HUDEP-2 (cell line): ENCODE measurements around the gene TRIP13.

Source experiments
- DNase-seq, 76 experiments: peaks; one replicate each; lab custom pipeline; 2025; ENCODE audit not compliant: unreplicated experiment in 76 of 76; lab: John Stamatoyannopoulos, UW

TRIP13 gene

DNA sequence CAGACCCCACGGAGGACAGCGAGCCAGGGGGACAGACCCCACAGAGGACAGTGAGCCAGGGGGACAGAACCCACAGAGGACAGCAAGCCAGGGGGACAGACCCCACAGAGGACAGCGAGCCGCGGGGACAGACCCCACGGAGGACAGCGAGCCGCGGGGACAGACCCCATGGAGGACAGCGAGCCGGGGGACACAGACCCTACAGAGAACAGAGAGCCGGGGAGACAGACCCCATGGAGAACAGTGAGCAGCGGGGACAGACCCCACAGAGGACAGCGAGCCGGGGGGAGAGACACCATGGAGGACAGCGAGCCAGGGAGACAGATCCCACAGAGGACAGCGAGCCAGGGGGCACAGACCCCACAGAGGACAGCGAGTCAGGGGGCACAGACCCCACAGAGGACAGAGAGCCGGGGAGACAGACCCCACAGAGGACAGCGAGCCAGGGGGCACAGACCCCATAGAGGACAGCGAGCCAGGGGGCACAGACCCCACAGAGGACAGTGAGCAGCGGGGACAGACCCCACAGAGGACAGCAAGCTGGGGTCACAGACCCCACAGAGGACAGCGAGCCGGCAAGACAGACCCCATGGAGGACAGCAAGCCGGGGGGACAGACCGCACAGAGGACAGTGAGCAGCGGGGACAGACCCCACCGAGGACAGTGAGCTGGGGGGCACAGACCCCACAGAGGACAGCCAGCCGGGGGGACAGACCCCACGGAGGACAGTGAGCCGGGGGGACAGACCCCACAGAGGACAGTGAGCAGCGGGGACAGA lies 37.5 kb upstream of the TRIP13 start:
- no peak for DNase-seq

- DNase-seq, result no peak
These were observed 36.7 kb upstream of the TRIP13 start for GRCh38 chr5:855771-856530.

GRCh38 chr5:856531-857425 lies 35.9 kb upstream of the TRIP13 start:
- DNase-seq, result no peak

DNA sequence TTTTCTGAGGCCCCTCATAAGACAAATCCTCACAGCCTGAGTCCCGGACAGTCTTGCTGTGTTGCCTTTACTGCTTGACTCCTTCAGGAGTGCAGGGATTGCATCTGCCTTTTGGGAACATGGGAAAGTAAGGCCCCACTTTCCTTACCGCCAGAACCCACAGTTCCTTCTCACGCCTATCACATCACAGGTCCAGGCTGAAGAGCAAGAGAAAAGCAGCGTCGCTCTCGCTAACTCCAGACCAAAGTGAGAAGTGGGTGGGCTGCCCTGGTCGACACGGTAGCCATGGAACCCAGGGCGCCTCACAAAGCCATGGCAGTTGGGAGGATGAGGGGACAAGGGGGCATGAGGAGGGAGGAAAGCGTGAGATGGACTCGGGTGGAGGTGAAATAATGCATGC lies 34.0 kb upstream of the TRIP13 start:
- DNase-seq, result no peak

DNA sequence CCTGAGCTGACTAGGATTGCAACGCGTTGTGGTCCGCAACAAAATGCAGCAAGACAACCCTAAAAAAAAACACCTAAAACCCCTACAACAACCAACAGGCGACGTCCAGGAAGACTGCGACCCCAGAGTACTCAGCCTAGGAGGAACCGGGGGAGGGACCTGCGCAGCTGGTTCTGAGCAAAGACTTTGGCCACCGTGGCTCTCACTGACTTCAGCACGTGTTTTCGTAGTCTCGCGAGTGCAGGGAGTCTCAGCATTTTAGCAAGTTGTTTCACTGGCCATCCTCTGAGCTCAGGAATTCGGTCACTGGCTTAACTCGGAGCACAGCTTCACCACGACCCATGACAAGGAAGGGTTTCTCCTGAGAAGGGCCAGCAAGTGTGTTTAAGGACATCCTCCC lies 33.3 kb upstream of the TRIP13 start:
- DNase-seq, result no peak

DNA sequence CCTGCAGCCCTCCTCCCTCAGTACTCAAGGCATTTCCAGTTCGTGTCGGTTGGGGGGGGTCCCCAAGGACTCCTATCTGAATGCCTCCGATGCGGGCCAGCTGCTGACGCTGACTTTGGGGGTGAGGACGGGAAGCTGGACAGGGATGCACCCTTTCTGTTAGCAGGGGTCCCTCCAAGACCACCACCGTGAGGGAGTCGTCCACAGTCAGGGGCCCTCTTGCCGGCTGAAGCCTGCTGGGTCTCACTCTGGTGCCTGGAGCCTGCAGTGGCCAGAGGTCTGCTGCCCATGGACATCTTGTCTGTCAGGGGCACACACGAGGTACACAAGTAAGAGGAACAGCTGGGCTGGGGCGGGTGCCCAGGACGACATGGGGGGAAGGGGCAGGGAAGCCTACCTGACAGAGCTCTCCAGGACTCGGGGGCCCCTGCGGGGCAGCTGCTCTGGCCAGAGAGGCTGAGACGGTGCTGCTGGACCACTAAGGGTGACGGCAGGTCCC lies 32.8 kb upstream of the TRIP13 start:
- no peak for DNase-seq

GRCh38 chr5:860506-861150 lies 32.1 kb upstream of the TRIP13 start:
- DNase-seq, result no peak

- DNase-seq, result no peak
These were observed 31.0 kb upstream of the TRIP13 start for GRCh38 chr5:861442-862366.

DNA sequence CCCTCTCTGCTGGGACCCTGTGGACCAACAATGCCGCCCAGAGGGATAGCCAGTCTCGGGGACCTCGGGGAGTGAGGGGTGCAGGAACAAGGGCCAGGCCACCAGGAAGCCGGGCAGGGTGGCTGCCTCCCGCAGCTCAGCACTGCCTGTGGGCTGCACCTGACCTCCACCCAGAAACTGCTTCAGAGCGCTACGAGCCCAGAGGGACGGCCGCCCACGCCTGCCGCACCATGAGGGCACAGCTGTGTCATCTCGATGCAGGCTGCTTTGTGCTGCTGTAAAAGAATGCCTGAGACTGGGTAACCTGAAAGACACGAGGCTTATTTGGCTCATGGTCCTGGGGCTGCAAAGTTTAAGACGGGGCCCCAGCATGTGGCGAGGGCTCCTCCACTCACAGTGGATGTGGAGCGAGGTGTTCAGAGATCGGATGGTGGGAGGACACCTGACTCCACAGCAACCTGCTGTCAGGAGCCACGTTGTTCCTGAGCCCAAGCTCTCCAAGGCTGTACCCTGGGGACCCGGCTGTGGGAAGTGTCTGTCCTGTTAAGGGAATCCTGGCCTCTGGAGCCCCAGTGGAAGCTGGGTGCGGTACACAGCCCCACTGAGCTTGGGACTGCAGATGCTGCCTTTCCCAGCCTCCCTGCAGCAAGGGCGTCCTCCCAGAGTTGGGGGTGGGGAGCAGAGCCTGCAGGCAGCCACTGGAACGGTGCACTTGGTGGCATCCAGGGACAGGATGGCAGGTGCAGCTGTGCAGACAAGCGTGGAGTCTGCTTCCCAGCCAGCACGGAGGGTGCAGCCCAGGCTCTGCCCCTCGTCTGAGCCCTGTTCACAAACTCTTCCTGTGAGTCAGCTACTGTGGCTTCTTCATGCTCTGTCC lies 30.1 kb upstream of the TRIP13 start:
- DNase-seq, result no peak

DNA sequence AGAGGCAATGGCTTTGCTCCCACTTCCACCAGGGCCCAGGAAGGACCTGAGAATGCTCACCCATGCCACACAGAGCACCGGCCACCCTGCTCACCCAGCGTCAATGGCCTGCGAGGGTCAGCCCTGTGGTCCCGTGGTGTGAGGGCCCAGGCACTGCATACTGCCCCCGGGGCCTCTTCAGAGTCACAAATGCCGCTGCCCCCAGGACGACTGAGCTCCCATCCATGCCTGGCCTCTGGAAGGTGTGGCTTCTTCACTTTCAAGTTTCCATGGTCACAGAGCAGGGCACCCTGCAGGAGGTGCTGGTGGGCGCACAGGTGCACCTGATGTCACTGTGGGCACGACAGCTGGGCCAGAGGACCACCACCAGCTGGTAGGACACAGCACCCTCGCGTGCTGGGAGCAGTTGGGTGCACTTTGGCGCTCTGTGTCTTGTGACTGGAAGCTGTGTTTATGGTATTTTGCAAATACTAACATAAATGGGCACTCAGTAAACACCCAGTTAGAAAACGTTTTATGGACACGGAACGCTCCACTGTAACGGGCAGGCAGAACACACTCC lies 29.4 kb upstream of the TRIP13 start:
- DNase-seq, result no peak

GRCh38 chr5:864492-865167 lies 28.1 kb upstream of the TRIP13 start:
- DNase-seq, result no peak

DNA sequence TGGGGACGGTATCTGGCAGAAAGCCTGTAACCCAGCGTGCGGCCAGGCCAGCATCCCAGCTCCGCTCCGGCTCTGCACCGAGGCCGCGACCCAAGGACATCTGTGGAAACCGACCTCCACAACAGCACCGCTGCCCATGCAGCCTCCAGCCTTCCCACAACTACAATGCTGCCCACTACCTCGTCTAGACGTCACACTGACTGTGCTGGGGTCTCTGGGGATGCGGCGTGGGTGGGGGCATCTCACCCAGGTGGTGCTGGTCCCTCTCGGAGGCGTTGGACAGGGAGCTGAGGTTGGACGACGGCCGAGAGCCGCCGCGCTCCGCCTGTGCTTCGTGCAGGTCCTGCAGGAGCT lies 27.5 kb upstream of the TRIP13 start:
- no peak for DNase-seq

DNA sequence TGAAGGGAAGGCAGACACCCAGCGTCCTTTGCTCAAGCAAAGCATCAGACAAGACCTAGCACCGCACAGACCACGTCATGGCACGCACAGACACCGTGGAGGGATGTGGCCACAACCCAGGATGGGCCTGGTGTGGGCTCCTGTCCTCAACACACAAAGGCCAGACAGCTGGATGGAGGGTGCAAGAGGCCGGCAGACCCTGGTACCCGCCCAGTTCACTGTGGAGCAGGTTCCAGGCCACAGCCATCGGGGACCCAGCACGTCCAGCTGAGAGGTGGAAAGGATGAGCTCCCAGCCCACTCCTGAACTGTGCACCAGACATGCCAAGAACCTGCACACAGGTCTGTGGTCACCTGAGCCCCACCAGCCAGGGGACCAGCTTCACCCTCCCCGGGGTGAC lies 26.9 kb upstream of the TRIP13 start:
- DNase-seq, result no peak

GRCh38 chr5:867300-867870 lies 25.3 kb upstream of the TRIP13 start:
- DNase-seq, result no peak

DNA sequence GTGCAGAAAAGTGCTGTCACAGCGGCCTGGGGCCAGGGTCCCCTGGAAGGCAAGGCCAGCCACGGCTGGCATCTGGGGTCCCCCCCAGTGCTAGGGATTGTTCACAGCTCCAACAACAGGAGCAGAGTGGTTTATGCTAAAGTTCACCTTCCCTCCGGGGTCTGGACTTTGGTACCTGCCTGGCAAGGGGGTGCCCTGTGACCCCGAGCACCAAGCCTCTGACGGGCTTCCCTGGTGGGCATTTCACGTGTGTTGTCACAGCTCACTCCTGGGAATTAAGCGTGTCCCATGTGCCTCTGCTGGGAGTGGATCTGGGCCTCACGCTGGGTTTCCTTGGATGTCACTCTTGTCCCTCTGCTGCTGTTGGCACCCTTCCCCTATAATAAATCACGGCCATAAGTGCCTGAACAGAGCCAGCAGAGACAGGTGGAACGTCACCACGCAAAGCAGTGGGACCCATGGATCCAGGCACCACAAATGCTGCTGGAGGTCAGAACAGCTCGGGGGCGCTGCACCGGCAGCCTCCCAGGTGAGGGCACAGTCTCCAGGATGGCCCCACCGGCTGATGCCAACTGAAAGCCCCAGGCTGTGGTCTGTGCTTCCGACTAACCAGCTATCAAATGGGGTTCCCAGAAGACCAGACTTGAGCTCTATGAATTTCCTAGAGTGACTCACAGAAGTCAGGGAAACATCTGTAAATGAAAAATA lies 24.1 kb upstream of the TRIP13 start:
- no peak for DNase-seq

- DNase-seq, result no peak
These were observed 21.7 kb upstream of the TRIP13 start for GRCh38 chr5:870956-871355.
